Natural killer cell treated with Interleukin-12 subunit alpha and Interleukin-12 subunit beta and Interleukin-15 and Interleukin-18, amount 100 ng/mL, for 72 hours (primary cell): ENCODE measurements around the gene ZNF74. TPM values are rescaled to one million over a fixed set of nuclear protein-coding genes. Genes with fewer than 3 reads are reported as not detected.
"Not testable (repeated sequence)": the region's sequence is repeated elsewhere in the genome, so short reads cannot be mapped to it uniquely, and the experiment has no call there.

Experiments
- ATAC-seq, 2 donors: fragments of 150-1000 bp; cut with Tn5 transposase in 1 of 2; sonication (Bioruptor Pico), chemical (Tn5 transposase) in 1 of 2; 2 replicates each; pipeline ENCODE4 v1.10.0; 2021
- DNase-seq: peaks from one replicate; pipeline ENCODE4 v3.0.0; 2022; ENCODE audit warnings: low spot score
- H3K27ac Mint-ChIP-seq, 2 donors: 1 replicate in 1 of 2; 2 replicates in 1 of 2; pipeline ENCODE4 v1.8.0; 2022; ENCODE audit warnings: mixed read lengths in 2 of 2, mild to moderate bottlenecking in 1 of 2, moderate library complexity in 1 of 2
- H3K27me3 Mint-ChIP-seq, 2 donors: 1 replicate in 1 of 2; 2 replicates in 1 of 2; pipeline ENCODE4 v1.8.0; 2022; ENCODE audit warnings: mixed read lengths in 2 of 2
- H3K36me3 Mint-ChIP-seq: one replicate; pipeline ENCODE4 v1.8.0; 2022; ENCODE audit warnings: mixed read lengths
- H3K4me1 Mint-ChIP-seq, 2 donors: 1 replicate in 1 of 2; 2 replicates in 1 of 2; pipeline ENCODE4 v1.8.0; 2022; ENCODE audit warnings: low read depth in 2 of 2, mixed read lengths in 2 of 2, mild to moderate bottlenecking in 1 of 2
- H3K4me3 Mint-ChIP-seq: one replicate; pipeline ENCODE4 v1.8.0; 2022; ENCODE audit warnings: mixed read lengths
- H3K9me3 Mint-ChIP-seq: 2 replicates; pipeline ENCODE4 v1.8.0; 2022; ENCODE audit warnings: mixed read lengths
- total RNA-seq, 2 donors: library from RNA; stranded (reverse); gene quantifications; one replicate each; pipeline ENCODE4 v1.2.3, GENCODE V29; 2022

ZNF74 gene
- total RNA-seq, 2 donors from 2014 or later, result 3.7 to 11.9 TPM

GRCh38 chr22:20439556-20439927 is 45.6 kb downstream of the ZNF74 start:
- Mint-ChIP-seq H3K4me1 (peaks cover 10 to 17% of the 10 kb centered on the region in 2 donors), H3K36me3 (no peaks in the 10 kb centered on the region), H3K27ac (no peak overlapping the region), H3K27me3 (peaks cover 20 to 22% of the 10 kb centered on the region in 2 donors), H3K9me3 (no peaks in the 10 kb centered on the region), H3K4me3 (no peak overlapping the region)
- no peak for DNase-seq
- no peak for ATAC-seq

GRCh38 chr22:20439928-20440575 is 46.1 kb downstream of the ZNF74 start:
- no peak overlapping the region for H3K4me3 Mint-ChIP-seq
- H3K27ac Mint-ChIP-seq, result no peak overlapping the region
- H3K9me3 Mint-ChIP-seq, result no peaks in the 10 kb centered on the region
- no peaks in the 10 kb centered on the region for H3K36me3 Mint-ChIP-seq
- peaks cover 15 to 17% of the 10 kb centered on the region in 2 donors for H3K27me3 Mint-ChIP-seq
- H3K4me1 Mint-ChIP-seq, result peaks cover 10 to 17% of the 10 kb centered on the region in 2 donors
- ATAC-seq, result no peak
- no peak for DNase-seq

GRCh38 chr22:20440637-20441591 is 47.0 kb downstream of the ZNF74 start:
- Mint-ChIP-seq H3K27me3 (peaks cover 7 to 8% of the 10 kb centered on the region in 2 donors), H3K9me3 (no peaks in the 10 kb centered on the region), H3K36me3 (no peaks in the 10 kb centered on the region), H3K27ac (no peak overlapping the region), H3K4me3 (no peak overlapping the region), H3K4me1 (peaks cover 10 to 14% of the 10 kb centered on the region in 2 donors)
- DNase-seq (no peak), ATAC-seq (no peak)

DNA sequence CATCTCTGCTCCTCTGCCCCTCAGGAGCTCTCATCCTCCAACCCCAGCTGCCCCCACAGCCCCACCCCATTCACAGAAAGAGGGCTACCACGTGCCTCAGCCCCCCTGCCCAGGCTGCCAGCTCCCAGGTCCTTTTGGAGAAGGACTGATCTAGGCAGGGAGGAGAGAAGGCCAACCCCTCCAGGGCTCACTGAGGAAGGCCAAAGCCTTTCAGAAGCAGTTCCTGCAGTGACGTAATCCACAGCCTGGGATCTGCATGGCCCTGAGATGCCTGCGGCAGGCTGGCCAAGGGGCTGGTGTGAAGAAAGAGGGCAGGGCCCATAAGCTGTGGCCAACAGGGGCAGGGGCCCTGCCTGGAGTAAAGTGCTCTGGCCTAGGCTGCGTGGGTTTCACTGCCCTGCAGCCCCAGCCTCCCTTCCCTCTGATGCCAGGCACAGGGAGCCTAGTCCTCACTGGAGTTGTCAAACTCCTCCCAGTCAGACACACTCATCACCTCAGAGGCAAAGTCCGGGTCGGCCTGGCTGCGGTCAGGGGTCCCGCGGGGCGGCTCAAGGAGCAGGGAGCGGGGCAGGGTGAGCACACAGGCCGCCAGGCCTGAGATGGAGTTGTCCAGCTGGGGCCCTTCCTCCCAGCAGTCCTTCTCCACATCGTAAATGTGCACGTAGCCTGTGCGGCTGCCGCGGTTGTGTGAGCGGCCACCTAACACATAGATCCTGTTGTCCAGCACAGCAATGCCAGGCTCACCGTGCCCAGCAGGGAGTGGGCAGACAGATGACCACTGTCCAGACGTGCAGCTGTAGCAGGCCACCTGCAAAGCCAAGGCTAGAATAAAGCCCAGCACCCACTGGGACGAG is 47.9 kb downstream of the ZNF74 start:
- Mint-ChIP-seq H3K27me3 (peaks cover 4 to 5% of the 10 kb centered on the region in 2 donors), H3K36me3 (no peaks in the 10 kb centered on the region), H3K4me3 (no peak overlapping the region), H3K9me3 (no peaks in the 10 kb centered on the region), H3K4me1 (peaks cover 9 to 11% of the 10 kb centered on the region in 2 donors), H3K27ac (no peak overlapping the region)
- DNase-seq (no peak), ATAC-seq (no peak)

GRCh38 chr22:20442485-20443284 is 48.7 kb downstream of the ZNF74 start:
- no peaks in the 10 kb centered on the region for H3K36me3 Mint-ChIP-seq
- H3K27me3 Mint-ChIP-seq, result no peaks in the 10 kb centered on the region
- H3K4me3 Mint-ChIP-seq, result no peak overlapping the region
- peaks cover 5 to 7% of the 10 kb centered on the region in 2 donors for H3K4me1 Mint-ChIP-seq
- H3K9me3 Mint-ChIP-seq, result no peaks in the 10 kb centered on the region
- H3K27ac Mint-ChIP-seq, result no peak overlapping the region
- ATAC-seq (no peak), DNase-seq (no peak)

GRCh38 chr22:20444325-20444724 is 50.4 kb downstream of the ZNF74 start:
- Mint-ChIP-seq H3K27me3 (no peaks in the 10 kb centered on the region), H3K4me3 (no peak overlapping the region), H3K9me3 (no peaks in the 10 kb centered on the region), H3K4me1 (peaks cover 0 to 3% of the 10 kb centered on the region in 2 donors), H3K27ac (no peak overlapping the region), H3K36me3 (no peaks in the 10 kb centered on the region)
- no peak for ATAC-seq
- DNase-seq, result no peak

DNA sequence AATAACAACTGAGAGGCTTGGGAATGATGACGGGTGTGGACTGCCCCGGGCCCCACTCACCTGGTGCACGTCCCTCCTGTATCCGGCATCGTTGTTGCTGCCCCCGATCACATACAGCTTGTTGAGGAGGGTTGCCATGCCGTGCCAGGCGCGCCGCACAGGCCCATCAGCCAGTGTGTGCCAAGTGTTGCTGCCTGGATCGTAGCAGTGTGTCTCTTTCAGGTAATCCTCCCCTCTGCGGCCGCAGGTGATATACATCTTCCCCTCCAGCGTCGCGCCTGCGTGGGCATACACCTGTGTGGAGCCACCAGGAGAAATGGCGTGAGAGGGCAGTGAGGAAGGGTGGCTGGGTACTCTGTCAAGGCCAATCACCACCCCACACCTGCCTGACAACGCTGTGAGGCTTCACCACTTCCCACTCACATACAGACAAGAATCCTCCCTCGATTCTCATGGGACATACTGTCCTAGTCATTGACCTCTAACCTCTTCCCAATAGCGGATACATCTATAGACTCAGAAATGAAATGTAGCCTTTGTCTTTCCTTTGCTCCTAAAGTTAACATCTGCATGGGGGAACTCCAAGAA is 52.5 kb downstream of the ZNF74 start:
- no peak overlapping the region for H3K27ac Mint-ChIP-seq
- ATAC-seq (no peak), DNase-seq (no peak)
- no peaks in the 10 kb centered on the region for H3K36me3 Mint-ChIP-seq
- H3K27me3 Mint-ChIP-seq, result no peaks in the 10 kb centered on the region
- no peak overlapping the region for H3K4me3 Mint-ChIP-seq
- no peaks in the 10 kb centered on the region for H3K9me3 Mint-ChIP-seq
- H3K4me1 Mint-ChIP-seq, result no peaks in the 10 kb centered on the region

DNA sequence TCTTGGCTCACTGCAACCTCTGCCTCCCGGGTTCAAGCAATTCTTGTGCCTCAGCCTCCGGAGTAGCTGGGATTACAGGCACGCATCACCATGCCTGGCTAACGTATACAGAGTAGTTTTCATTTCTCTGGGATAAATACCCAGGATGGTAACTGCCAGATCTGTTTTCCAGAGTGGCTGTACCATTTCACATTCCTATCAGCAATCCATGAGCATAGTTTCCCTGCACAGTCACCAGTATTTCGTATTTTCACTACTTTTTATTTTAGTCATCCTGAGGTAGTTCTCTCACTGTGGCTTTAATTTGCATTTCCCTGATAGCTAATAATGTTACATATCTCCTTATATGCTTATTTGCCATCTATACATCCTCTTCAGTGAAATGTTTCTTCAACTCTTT is 54.7 kb downstream of the ZNF74 start:
- Mint-ChIP-seq H3K36me3 (no peaks in the 10 kb centered on the region), H3K9me3 (no peaks in the 10 kb centered on the region), H3K4me1 (no peaks in the 10 kb centered on the region), H3K27me3 (no peaks in the 10 kb centered on the region), H3K27ac (no peak overlapping the region), H3K4me3 (no peak overlapping the region)
- DNase-seq (no peak), ATAC-seq (no peak)

- no peaks in the 10 kb centered on the region for H3K4me1 Mint-ChIP-seq
- no peaks in the 10 kb centered on the region for H3K36me3 Mint-ChIP-seq
- H3K9me3 Mint-ChIP-seq, result no peaks in the 10 kb centered on the region
- no peaks in the 10 kb centered on the region for H3K27me3 Mint-ChIP-seq
- no peak for ATAC-seq
- H3K27ac Mint-ChIP-seq, result no peak overlapping the region
- DNase-seq, result no peak
- no peak overlapping the region for H3K4me3 Mint-ChIP-seq
Observed at GRCh38 chr22:20449819-20450550, 56.0 kb downstream of the ZNF74 start.

DNA sequence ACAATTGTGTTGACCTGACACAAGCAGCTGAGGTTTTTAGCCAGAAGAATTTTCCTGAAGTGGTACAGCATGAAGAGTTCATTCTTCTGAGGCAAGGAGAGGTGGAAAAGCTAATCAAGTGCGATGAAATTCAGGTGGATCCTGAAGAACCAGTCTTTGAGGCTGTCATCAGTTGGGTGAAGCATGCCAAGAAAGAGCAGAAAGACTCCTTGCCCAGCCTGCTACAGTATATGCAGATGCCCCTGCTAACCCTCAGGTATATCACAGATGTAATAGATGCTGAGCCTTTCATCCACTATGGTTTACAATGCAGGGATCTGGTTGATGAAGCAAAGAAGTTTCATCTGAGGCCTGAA is 56.6 kb downstream of the ZNF74 start:
- Mint-ChIP-seq H3K9me3 (no peaks in the 10 kb centered on the region), H3K4me1 (no peaks in the 10 kb centered on the region), H3K27ac (no peak overlapping the region), H3K4me3 (no peak overlapping the region), H3K27me3 (no peaks in the 10 kb centered on the region), H3K36me3 (no peaks in the 10 kb centered on the region)
- no peak for ATAC-seq
- no peak for DNase-seq

GRCh38 chr22:20451129-20451778 is 57.3 kb downstream of the ZNF74 start:
- not testable (repeated sequence) for H3K36me3 Mint-ChIP-seq, H3K4me1 Mint-ChIP-seq, H3K9me3 Mint-ChIP-seq, H3K27me3 Mint-ChIP-seq, DNase-seq, ATAC-seq, H3K4me3 Mint-ChIP-seq, H3K27ac Mint-ChIP-seq

DNA sequence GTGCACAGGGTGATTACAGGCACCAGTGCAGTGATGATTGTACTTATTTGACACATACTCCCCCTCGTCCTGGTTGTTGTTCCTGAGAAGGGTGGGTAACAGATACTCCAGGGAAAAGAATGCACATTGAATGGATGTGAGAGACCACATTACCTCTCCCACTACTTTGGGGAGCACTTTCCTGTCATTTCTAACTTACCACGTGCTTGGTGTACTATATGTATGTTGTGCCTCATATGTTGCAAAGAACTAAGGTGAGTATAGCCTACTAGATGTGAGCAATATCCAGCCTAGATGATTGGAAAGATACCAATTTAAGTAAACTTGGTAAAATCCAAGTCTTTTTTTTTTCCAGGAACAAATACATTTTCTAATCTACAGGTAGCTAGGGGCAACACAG is 58.0 kb downstream of the ZNF74 start:
- no peak for ATAC-seq
- Mint-ChIP-seq H3K4me3 (no peak overlapping the region), H3K27ac (no peak overlapping the region), H3K9me3 (no peaks in the 10 kb centered on the region), H3K4me1 (peaks cover 9 to 10% of the 10 kb centered on the region in 2 donors), H3K27me3 (no peaks in the 10 kb centered on the region), H3K36me3 (no peaks in the 10 kb centered on the region)
- DNase-seq, result no peak
